T-helper 2 cell treated with Interferon-gamma antibody and Interleukin-4, amounts not matched to agents 100 ng/mL and 5 ng/mL, for 36 hours (primary cell): Measurements from ENCODE around the gene TTC31. TPM values are rescaled to one million over a fixed set of nuclear protein-coding genes. Genes with fewer than 3 reads are reported as not detected.

Experiments used
- intact Hi-C: fragments of 100-400 bp; cut with micrococcal nuclease; formaldehyde crosslinking; loops from one replicate; pipeline ENCODE4 v1.15.1; 2023
- total RNA-seq: library from RNA; stranded (reverse); gene quantifications from 2 replicates; pipeline ENCODE4 v1.2.3, GENCODE V29; 2022

Gene TTC31
- total RNA-seq, 1 donor from 2014 or later, result 43.4 TPM

GRCh38 chr2:74481961-74482800 lies 700 bp upstream of the TTC31 start:
- intact Hi-C loops, result loop anchor here (1.0 to 2.0 kb wide), 2 partner anchors 10 to 17 kb away; partner anchors contain the start of genes LBX2 and MRPL53

GRCh38 chr2:74483675-74484164 lies 839 bp downstream of the TTC31 start:
- intact Hi-C loops, result loop anchor here (1.0 to 2.0 kb wide), 7 partner anchors 15 to 104 kb away; partner anchors contain the start of genes AUP1, C2orf81, DOK1 and HTRA2

- intact Hi-C loops, result no loop called here
These were observed 3.3 kb downstream of the TTC31 start for GRCh38 chr2:74486141-74486540.

GRCh38 chr2:74488643-74489481 lies 6.0 kb downstream of the TTC31 start:
- intact Hi-C loops, result no loop called here

- intact Hi-C loops, result no loop called here
These were observed 7.0 kb downstream of the TTC31 start for GRCh38 chr2:74489906-74490305.

GRCh38 chr2:74491648-74492544 lies 9.0 kb downstream of the TTC31 start:
- intact Hi-C loops, result no loop called here

- intact Hi-C loops, result no loop called here
These were observed 10.7 kb downstream of the TTC31 start for GRCh38 chr2:74493546-74493945.

GRCh38 chr2:74495440-74495839 lies 12.6 kb downstream of the TTC31 start:
- intact Hi-C loops, result loop anchor here (5.0 kb wide), 1 partner anchor 37 kb away; no protein-coding TSS in a partner anchor

- intact Hi-C loops, result loop anchor here (5.0 kb wide), 1 partner anchor 35 kb away; no protein-coding TSS in a partner anchor
These were observed 14.3 kb downstream of the TTC31 start for GRCh38 chr2:74496997-74497776.

GRCh38 chr2:74497777-74498499 lies 15.1 kb downstream of the TTC31 start:
- intact Hi-C loops, result loop anchor here (2.0 to 5.0 kb wide), 3 partner anchors 15 to 34 kb away; partner anchors contain the start of genes CCDC142, TLX2 and TTC31

GRCh38 chr2:74498500-74499266 lies 15.8 kb downstream of the TTC31 start:
- intact Hi-C loops, result loop anchor here (1.0 to 5.0 kb wide), 4 partner anchors 9 to 34 kb away; partner anchors contain the start of genes CCDC142, PCGF1, TLX2 and TTC31

- intact Hi-C loops, result loop anchor here (1.0 to 5.0 kb wide), 4 partner anchors 8 to 33 kb away; partner anchors contain the start of genes CCDC142, PCGF1, TLX2 and TTC31
These were observed 16.5 kb downstream of the TTC31 start, which contains the start of gene LBX2 for GRCh38 chr2:74499267-74499939. Gene LBX2, minus strand, starts transcription at chr2:74499603. Its CDS starts 66 bp downstream, at chr2:74499537.

- intact Hi-C loops, result loop anchor here (1.0 to 10.0 kb wide), 6 partner anchors 7 to 335 kb away; partner anchors contain the start of genes CCDC142, HK2, PCGF1 and SEMA4F
These were observed 17.2 kb downstream of the TTC31 start for GRCh38 chr2:74499940-74500577.

GRCh38 chr2:74500578-74500946 lies 17.7 kb downstream of the TTC31 start:
- intact Hi-C loops, result loop anchor here (10.0 kb wide), 2 partner anchors 154 to 334 kb away; partner anchors contain the start of genes HK2 and SEMA4F

- intact Hi-C loops, result loop anchor here (10.0 kb wide), 2 partner anchors 153 to 333 kb away; partner anchors contain the start of genes HK2 and SEMA4F
These were observed 18.6 kb downstream of the TTC31 start for GRCh38 chr2:74501335-74502071.
